NOMO-1 treated with DMSO at 0.1 percent for 48 hours (cell line): Measurements from ENCODE around the gene LRRC8D.
A peak's percentile ranks its signal among the peaks of the same experiment; 100 is the strongest.

Experiments
- DNase-seq: peaks from one replicate; lab custom pipeline; 2025; ENCODE audit not compliant: unreplicated experiment; lab: John Stamatoyannopoulos, UW

The LRRC8D gene

GRCh38 chr1:89865498-89866382, 44.9 kb downstream of the LRRC8D start:
- no peak for DNase-seq

- DNase-seq, result no peak
These were observed 45.7 kb downstream of the LRRC8D start for GRCh38 chr1:89866568-89866967.

- no peak for DNase-seq
These were observed 50.2 kb downstream of the LRRC8D start for GRCh38 chr1:89870998-89871397.

- no peak for DNase-seq
These were observed 51.1 kb downstream of the LRRC8D start for GRCh38 chr1:89871768-89872473.

- DNase-seq, result no peak
These were observed 51.7 kb downstream of the LRRC8D start for GRCh38 chr1:89872567-89872966.

- no peak for DNase-seq
These were observed 52.5 kb downstream of the LRRC8D start for GRCh38 chr1:89873288-89873687.

GRCh38 chr1:89873770-89874169, 52.9 kb downstream of the LRRC8D start:
- no peak for DNase-seq

- DNase-seq, result no peak
These were observed 55.6 kb downstream of the LRRC8D start for GRCh38 chr1:89876463-89876862.

GRCh38 chr1:89877756-89878155, 56.9 kb downstream of the LRRC8D start:
- DNase-seq, result no peak

GRCh38 chr1:89878256-89878655, 57.4 kb downstream of the LRRC8D start:
- DNase-seq, result no peak

- DNase-seq, result no peak
These were observed 59.8 kb downstream of the LRRC8D start for GRCh38 chr1:89880679-89881078.

- DNase-seq, result peak; percentile 12
These were observed 60.7 kb downstream of the LRRC8D start for GRCh38 chr1:89881415-89882058.

GRCh38 chr1:89882348-89883029, 61.7 kb downstream of the LRRC8D start:
- no peak for DNase-seq

GRCh38 chr1:89883030-89883379, 62.2 kb downstream of the LRRC8D start:
- DNase-seq, result no peak

GRCh38 chr1:89884718-89885596, 64.1 kb downstream of the LRRC8D start:
- no peak for DNase-seq

GRCh38 chr1:89887270-89887669, 66.4 kb downstream of the LRRC8D start:
- DNase-seq, result no peak

GRCh38 chr1:89887713-89888112, 66.9 kb downstream of the LRRC8D start:
- DNase-seq, result no peak

- DNase-seq, result no peak
These were observed 67.9 kb downstream of the LRRC8D start for GRCh38 chr1:89888480-89889322.

GRCh38 chr1:89889323-89889615, 68.4 kb downstream of the LRRC8D start:
- no peak for DNase-seq
